Stimulated activated naive CD4-positive, alpha-beta T cell (primary cell): ENCODE data around the gene BRCA1.
"Not testable (repeated sequence)": the region's sequence is repeated elsewhere in the genome, so short reads cannot be mapped to it uniquely, and the experiment has no call there.

Source experiments
- DNase-seq, 6 experiments: peaks; one replicate each; lab custom pipeline; 2025; lab: John Stamatoyannopoulos, UW

Gene BRCA1

DNA sequence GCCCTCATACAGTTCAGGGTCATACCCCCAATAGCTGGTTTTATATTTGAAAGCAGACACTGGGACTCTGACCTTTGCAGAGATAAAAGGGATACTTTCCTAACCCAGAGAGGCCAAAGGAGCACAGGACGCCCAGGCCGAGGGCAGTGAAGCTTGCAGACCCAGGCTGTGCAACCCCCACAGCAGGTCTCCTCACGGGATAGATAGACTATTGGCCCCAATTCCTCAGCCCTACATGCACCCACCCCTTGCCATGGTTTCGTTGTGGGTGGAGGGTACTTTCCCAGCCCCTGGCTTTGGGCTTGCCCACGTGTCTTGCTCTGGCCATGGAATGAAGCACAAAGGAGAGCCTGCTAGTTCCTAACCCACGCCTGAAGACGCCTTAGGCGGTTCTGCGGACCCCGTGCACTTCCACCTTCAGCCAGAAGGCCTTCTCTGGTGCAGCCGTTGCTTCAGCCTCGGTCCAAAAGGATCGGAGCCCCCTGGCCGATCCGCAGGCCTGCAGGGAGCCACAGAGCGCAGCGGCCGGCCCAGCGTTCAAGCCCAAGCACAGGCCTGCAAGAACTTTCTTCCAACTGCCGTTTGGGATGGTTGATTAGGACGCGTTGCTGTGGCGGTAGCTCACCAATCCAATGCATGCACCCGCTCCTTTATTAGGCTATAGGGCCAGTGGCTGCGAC lies 9.8 kb upstream of the BRCA1 start:
- no peak for DNase-seq

DNA sequence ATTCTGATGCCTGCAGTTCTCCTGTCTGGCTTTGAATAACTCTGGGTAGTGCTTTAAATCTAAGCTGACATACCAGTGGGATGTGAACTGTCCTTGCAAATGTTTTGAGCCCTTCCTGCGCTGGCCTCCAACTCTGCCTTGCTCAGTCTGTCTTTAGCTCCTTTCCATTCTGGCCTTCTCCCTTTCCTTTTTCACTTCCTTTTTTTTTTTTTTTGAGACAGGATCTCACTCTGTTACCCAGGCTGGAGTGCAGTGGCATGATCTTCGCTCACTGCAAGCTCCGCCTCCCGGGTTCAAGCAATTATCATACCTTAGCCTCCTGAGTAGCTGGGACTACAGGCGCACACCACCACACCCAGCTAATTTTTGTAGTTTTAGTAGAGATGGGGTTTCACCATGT lies 8.3 kb upstream of the BRCA1 start:
- not testable (repeated sequence) for DNase-seq

DNA sequence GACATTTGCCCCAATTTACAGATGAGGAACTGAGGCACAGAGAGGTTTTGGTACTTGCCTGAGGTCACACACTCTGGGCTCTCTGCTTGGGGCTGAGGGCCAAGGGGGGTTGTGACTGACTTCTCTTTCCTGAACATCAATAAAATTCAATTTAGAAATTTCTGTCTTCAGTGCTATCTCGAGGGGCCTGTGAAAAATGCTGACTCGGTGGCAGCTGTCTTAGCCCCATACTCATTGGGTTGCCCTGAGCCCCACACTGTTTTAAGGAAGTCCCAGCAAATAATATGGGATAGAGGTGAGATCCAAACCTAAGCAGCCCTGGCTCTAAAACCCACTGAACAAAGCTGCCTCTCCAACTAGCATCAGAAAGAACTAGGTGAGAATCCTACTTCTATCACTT lies 7.0 kb upstream of the BRCA1 start:
- DNase-seq: no peak

DNA sequence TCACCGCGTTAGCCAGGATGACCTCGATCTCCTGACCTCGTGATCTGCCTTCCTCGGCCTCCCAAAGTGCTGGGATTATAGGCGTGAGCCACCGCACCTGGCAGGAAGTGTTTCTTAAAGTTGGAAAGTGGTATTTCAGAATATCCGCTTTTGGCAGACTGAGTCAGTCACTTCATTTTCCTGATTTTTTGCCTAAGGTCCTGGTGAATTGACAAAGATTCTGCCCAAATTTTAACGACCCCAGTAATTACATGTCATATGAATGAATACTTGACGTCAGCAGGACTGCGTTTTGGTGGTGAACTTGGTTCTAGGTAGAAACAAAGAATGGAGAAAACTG lies 4.5 kb upstream of the BRCA1 start:
- DNase-seq: no peak

DNA sequence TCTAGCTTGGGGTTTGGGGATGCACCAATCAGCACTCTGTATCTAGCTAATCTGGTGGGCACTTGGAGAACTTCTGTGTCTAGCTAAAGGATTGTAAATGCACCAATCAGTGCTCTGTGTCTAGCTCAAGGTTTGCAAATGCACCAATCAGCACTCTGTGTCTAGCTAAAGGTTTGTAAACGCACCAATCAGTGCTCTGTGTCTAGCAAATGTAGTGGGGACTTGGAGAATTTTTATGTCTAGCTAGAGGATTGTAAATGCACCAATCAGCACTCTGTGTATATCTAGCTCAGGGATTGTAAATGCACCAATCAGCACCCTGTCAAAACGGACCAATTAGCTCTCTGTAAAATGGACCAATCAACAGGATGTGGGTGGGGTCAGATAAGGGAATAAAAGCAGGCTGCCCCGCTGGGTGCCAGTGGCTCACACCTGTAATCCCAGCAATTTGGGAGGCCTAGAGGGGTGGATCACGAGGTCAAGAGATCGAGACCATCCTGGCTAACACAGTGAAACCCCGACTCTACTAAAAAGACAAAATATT lies 2.2 kb upstream of the BRCA1 start:
- not testable (repeated sequence) for DNase-seq

DNA sequence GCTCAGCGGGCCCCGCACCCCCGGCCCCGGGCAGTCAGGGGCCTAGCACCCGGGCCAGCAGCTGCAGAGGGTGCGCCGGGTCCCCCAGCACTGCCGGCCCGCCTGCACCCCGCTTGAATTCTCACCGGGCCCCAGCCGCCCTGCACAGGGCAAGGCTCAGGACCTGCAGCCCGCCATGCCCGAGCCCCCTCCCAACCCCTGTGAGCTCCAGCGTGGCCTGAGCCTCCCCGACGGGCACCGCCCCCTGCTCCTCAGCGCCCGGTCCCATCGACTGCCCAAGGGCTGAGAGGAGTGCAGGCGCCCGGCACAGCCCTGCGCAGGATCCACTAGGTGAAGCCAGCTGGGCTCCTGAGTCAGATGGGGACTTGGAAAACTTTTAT lies 1.7 kb upstream of the BRCA1 start:
- DNase-seq: no peak

DNA sequence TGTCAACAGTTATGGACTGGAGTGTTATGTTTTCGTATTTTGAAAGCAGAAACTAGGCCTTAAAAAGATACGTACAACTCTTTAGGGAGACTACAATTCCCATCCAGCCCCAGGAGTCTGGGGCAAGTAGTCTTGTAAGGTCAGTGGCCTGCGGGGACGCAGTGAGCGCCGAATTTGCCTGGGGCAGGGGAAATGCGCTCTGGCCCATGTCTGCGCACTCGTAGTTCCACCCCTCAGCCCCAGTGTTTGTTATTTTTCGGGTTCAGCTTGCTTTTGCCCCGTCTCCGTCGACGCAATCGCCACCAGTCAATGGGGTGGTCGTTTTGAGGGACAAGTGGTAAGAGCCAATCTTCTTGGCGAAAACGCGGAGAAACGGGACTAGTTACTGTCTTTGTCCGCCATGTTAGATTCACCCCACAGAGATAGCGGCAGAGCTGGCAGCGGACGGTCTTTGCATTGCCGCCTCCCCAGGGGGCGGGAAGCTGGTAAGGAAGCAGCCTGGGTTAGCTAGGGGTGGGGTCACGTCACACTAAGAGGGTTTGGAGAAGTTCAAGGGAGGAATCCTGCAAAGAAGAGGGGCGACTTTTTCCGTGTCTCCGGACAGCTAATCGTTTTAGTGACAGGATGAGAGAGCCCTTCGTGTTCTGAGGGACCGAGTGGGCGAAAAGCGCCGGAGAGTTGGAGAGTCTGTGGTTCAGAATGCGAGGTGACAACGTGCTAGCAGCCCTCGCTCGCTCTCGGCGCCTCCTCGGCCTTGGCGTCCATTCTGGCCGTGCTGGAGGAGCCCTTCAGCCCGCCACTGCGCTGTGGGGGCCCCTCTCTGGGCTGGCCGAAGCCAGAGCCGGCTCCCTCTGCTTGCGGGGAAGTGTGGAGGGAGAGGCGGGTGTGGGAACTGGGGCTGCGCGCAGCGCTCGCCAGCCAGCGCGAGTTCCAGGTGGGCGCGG lies 1.1 kb upstream of the BRCA1 start:
- no peak for DNase-seq

DNA sequence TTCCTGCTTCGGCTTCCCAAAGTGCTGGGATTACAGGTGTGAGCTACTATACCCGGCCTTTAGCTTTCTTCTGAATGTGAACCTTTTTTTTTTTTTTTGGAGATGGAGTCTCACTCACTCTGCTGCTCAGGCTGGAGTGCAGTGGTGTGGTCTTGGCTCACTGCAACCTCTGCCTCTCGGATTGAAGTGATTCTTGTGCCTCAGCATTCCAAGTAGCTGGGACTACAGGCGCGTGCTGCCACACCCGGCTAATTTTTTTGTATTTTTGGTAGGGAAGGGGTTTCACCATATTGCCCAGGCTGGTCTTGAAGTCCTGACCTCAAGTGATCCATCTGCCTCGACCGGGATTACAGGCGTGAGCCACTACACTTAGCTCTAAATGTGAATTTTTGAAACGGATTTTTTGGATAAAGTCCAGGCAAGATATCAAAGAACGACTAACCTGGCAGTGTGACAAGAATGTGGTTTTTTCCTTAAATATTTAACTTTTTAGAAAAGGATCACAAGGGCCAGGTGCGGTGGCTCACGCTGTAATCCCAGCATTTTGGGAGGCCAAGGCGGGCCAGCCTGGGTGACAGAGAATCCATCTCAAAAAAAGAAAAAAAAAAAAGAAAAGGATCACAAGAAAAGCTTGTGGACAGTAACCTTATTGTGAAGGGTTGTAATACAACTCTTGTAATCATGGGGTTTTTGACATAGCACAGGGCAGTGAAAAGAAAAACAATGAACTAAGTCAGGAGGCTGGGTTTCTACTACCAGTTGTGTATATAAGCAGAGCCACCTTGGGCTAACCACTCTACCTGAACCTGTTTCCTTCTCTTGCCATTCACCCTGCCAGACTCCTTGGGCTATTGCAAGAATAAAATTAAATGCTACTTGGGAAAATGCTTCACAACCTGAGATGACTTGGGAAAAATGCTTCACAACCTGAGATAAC lies 6.2 kb downstream of the BRCA1 start:
- DNase-seq: no peak

DNA sequence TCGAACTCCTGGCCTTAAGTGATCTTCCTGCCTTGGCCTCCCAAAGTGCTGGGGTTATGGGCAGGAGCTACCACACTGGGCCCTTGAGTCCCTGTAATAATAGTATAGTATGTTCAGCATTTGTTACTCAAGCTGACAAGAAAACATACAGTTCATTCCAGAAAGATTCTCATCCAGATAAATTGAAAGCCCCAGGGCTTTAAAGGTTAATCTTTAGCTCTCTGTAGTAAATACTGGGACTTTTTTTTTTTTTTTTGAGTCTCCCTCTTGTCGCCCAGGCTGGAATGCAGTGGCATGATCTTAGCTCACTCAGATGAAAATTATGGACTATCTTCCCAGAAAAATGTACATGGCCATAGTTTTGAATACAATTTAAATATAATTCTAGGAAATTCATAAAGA lies 11.0 kb downstream of the BRCA1 start:
- no peak for DNase-seq

DNA sequence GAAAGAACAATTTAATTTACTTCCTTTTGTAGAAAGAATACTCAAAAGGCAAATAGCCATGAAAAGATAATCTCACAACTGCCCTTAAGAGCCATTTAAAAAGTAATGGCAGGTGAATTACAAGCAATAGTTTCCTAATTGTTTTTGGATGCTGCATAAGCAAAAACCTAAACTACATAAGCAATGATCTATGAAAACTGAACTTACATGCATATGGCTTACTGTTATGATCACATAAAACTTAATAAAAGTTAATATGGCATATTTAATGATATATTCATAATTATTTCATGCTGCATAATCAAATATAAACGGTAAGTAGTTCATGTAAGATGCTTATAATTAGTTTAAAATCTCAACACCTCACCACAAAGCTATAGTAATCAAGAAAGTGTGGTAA lies 18.6 kb downstream of the BRCA1 start:
- no peak for DNase-seq

DNA sequence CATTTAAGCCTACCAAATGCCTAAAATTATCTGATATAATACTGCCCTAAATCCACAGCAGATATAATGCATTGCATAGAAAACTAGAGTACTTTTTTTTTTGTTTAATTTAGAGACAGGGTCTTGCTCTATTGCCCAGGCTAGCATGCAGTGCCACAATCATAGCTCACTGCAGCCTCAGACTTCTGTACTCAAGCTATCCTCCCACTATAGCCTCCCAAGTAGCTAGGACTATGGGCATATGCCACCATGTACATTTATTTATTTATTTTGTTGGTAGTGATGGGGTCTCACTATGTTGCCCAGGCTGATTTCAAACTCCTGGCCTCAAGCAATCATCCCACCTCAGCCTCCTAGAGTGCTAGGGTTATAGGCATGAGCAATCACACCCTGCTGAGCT lies 20.0 kb downstream of the BRCA1 start:
- DNase-seq: no peak

DNA sequence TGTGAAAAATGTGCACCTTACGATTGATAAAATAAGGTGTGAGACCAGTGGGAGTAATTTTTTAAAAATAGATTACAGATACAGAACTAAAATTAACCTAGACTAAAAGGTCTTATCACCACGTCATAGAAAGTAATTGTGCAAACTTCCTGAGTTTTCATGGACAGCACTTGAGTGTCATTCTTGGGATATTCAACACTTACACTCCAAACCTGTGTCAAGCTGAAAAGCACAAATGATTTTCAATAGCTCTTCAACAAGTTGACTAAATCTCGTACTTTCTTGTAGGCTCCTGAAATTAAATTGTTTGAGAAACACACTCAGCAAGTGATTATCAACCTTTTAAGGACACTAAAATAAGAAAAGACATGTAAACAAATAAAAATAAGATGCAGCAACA lies 20.5 kb downstream of the BRCA1 start:
- DNase-seq: no peak

DNA sequence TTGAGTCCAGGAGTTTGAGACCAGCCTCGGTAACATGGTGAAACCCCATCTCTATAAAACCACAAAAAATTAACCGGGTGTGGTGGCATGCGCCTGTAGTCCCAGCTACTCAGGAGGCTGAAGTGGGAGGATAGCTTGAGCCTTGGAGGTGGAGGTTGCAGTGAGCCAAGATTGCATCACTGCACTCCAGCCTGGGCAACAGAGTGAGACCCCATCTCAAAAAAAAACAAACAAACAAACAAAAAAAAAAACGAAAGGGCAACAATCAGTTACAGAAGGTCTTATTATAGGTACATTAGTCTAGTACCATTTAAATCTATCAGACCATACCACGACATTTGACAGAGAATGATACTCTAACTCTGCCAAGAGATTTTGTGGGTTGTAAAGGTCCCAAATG lies 29.8 kb downstream of the BRCA1 start:
- not testable (repeated sequence) for DNase-seq

DNA sequence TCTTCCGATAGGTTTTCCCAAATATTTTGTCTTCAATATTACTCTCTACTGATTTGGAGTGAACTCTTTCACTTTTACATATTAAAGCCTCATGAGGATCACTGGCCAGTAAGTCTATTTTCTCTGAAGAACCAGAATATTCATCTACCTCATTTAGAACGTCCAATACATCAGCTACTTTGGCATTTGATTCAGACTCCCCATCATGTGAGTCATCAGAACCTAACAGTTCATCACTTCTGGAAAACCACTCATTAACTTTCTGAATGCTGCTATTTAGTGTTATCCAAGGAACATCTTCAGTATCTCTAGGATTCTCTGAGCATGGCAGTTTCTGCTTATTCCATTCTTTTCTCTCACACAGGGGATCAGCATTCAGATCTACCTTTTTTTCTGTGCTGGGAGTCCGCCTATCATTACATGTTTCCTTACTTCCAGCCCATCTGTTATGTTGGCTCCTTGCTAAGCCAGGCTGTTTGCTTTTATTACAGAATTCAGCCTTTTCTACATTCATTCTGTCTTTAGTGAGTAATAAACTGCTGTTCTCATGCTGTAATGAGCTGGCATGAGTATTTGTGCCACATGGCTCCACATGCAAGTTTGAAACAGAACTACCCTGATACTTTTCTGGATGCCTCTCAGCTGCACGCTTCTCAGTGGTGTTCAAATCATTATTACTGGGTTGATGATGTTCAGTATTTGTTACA lies 30.9 kb downstream of the BRCA1 start:
- no peak for DNase-seq

DNA sequence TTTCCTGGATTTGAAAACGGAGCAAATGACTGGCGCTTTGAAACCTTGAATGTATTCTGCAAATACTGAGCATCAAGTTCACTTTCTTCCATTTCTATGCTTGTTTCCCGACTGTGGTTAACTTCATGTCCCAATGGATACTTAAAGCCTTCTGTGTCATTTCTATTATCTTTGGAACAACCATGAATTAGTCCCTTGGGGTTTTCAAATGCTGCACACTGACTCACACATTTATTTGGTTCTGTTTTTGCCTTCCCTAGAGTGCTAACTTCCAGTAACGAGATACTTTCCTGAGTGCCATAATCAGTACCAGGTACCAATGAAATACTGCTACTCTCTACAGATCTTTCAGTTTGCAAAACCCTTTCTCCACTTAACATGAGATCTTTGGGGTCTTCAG lies 32.3 kb downstream of the BRCA1 start:
- no peak for DNase-seq

DNA sequence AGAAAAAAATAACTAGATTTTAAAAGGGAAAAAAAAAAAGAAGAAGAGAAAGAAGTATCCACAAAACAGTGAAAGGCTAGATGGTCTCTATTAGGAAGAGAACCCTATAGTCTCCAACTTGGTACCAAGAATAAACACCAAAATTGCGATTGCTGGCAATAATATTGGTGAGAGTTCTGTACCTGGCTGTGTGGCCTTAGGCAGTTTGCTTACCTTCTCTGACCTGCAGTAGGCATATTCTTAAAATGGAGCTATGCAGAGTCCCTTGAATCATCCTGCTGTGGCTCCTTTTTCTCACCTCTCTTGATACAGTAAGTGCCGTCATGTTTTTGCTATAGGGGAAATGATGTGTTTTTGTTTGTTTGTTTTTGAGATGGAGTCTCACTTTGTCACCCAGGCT lies 35.1 kb downstream of the BRCA1 start:
- no peak for DNase-seq

DNA sequence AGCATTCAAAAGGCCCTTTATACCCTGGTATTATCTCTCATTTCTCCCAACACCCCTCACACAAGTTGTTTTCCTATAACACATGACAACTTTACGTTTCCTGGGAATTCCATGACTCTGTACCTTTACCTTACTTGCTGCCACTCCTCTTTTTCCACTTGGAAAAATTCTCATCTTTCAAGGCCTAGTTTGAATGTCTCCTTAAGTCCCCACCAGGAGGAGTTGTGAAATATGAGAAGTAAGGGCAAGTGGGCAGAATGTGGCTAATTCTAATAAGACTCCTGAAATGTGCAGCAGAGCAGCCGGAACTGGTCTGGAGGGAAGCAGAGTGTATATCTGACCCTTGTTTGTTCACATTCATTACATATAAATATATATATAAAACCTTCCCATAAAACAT lies 39.7 kb downstream of the BRCA1 start:
- no peak for DNase-seq

DNA sequence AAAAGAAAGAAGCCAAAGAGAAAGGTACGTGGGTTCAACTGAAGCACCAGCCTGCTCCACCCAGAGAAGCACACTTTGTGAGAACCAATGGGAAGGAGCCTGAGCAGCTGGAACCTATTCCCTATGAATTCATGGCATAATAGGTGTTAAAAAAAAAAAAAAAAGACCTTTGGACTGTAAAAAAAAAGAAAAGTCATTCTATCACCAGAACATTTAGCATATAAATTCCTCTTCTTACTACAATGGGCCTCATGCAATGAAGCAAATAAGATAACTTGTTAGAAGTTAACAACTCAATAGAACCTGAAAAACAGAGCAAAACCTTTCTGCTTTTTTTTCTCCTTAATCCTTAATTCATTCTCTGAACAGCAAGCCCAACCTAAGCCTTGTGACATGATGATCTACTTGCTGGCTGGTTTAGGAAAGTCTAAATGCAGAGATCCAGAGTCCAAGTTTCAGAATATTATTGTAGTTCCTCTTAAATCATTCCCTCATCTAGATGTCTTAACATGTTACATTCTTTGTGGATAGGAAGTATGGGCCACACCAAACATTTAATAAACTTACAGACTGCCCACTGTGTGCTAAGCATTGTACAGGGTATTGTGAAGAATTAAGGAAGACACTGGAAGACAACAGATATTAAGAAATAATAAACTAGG lies 45.4 kb downstream of the BRCA1 start:
- no peak for DNase-seq

DNA sequence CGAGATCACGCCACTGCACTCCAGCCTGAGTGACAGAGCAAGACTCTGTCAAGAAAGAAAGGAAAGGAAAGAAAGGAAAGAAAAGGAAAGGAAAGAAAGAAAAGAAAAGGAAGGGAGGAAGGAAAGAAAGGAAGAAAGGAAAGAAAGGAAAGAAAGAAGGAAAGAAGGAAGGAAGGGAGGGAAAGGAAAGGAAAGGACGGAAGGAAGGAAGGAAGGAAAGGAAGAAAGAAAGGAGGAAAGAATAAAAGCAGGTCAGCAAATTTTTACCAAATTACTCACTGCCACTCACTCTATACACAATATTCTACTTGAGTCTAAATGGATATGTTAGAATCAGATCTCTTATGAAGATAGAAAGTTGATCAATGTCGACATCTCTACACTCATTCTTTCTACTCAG lies 50.3 kb downstream of the BRCA1 start:
- DNase-seq: no peak

DNA sequence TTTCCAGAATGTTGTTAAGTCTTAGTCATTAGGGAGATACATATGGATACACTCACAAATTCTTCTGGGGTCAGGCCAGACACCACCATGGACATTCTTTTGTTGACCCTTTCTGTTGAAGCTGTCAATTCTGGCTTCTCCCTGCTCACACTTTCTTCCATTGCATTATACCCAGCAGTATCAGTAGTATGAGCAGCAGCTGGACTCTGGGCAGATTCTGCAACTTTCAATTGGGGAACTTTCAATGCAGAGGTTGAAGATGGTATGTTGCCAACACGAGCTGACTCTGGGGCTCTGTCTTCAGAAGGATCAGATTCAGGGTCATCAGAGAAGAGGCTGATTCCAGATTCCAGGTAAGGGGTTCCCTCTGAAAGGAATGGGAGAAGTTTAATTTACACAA lies 54.3 kb downstream of the BRCA1 start:
- no peak for DNase-seq

DNA sequence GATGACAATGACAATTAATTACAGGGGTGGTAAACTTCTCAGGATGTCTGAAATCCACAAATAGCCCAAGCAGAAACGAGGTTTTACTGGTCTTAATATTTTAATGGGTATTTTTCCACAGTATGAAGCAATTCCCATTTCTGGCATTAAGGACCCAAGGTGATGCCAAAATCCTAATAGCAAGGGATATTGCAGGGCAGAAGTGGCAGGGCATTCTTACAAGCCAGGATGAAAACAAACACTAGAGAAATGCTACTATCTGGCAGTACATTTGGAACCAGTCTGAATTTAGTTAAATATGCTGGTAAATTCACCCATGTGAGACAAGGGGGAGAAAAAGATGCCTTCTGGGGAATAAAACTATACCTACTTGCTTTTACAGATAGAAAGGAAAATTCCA lies 54.9 kb downstream of the BRCA1 start:
- DNase-seq: no peak
